ENCODE results near the gene CCDC187.

DNA sequence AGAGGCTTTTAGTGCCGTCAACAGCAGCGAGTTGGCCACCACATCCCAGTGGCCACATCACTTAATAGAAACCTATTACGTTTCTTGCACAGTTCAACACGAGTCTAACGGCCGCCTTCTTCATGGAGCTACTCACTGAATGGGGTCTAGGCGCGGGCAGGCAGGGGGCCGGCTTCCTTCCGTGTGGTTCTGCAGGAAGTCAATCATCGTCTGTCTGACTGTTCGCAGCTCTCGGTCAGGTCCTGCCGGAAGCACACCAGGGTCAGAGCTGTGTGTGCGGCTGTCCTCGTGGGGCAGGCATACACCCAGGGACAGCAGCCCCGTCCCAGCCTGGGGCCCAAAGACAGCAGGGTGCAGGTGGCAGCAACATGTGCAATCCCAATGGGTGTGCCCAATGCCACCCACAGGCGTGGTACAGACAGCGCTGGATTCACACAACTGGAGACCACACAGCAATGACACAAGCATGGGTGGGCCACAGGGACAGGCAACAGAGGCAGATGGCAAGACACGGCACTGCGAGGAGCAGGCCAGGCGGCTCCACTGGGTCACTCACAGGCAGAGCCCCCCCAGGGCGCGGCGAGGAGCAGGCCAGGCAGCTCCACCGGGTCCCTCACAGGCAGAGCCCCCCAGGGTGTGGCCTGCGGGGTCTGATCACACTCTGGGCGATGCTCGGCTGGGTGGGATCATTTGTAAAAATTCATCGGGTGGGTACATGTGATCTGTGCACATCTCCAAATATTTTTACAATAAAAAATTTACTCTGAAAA, 79.8 kb downstream of the CCDC187 start:
- TF ChIP-seq, protein P1, sequence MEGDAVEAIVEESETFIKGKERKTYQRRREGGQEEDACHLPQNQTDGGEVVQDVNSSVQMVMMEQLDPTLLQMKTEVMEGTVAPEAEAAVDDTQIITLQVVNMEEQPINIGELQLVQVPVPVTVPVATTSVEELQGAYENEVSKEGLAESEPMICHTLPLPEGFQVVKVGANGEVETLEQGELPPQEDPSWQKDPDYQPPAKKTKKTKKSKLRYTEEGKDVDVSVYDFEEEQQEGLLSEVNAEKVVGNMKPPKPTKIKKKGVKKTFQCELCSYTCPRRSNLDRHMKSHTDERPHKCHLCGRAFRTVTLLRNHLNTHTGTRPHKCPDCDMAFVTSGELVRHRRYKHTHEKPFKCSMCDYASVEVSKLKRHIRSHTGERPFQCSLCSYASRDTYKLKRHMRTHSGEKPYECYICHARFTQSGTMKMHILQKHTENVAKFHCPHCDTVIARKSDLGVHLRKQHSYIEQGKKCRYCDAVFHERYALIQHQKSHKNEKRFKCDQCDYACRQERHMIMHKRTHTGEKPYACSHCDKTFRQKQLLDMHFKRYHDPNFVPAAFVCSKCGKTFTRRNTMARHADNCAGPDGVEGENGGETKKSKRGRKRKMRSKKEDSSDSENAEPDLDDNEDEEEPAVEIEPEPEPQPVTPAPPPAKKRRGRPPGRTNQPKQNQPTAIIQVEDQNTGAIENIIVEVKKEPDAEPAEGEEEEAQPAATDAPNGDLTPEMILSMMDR (conservative IDR thresholded peaks at IDR 0.05; ENCODE audit: low read depth, low read length), result no peak
- TF ChIP-seq, protein P2, sequence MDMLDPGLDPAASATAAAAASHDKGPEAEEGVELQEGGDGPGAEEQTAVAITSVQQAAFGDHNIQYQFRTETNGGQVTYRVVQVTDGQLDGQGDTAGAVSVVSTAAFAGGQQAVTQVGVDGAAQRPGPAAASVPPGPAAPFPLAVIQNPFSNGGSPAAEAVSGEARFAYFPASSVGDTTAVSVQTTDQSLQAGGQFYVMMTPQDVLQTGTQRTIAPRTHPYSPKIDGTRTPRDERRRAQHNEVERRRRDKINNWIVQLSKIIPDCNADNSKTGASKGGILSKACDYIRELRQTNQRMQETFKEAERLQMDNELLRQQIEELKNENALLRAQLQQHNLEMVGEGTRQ (IDR thresholded peaks at IDR 0.05; ENCODE audit: low read depth, low read length), result no peak
- TF ChIP-seq SMC3 (IDR thresholded peaks at IDR 0.05; ENCODE audit: low read depth, low read length) (no peak), POLR2A (IDR thresholded peaks at IDR 0.05; ENCODE audit: low read depth, low read length) (no peak), RCOR1 (IDR thresholded peaks at IDR 0.05; ENCODE audit: insufficient replicate concordance, low read length) (no peak), CEBPB (IDR thresholded peaks at IDR 0.05; ENCODE audit: low read depth, low read length) (no peak), CHD1 (IDR thresholded peaks at IDR 0.05; ENCODE audit: low read depth, low read length) (no peak), RAD21 (IDR thresholded peaks at IDR 0.05; ENCODE audit: low read length) (no peak), FOS (IDR thresholded peaks at IDR 0.05; ENCODE audit: low read depth, low read length) (no peak), RFX5 (IDR thresholded peaks at IDR 0.05; ENCODE audit: low read depth, low read length) (no peak), MXI1 (IDR thresholded peaks at IDR 0.05; ENCODE audit: borderline replicate concordance, low read depth, low read length) (no peak), MAZ (IDR thresholded peaks at IDR 0.05; ENCODE audit: borderline replicate concordance, low read depth, low read length) (no peak), BHLHE40 (IDR thresholded peaks at IDR 0.05; ENCODE audit: low read depth, low read length) (no peak)
